Uterus (tissue), 4 donors: ENCODE data around the gene CDKN1C. TPM values are rescaled to one million over a fixed set of nuclear protein-coding genes. Genes with fewer than 3 reads are reported as not detected.
"Not testable (repeated sequence)": the region's sequence is repeated elsewhere in the genome, so short reads cannot be mapped to it uniquely, and the experiment has no call there.

ENCODE experiments used
- DNase-seq, 2 donors: peaks; one replicate each; pipeline ENCODE4 v3.0.0-alpha.2; 2019 to 2020
- H3K27ac ChIP-seq, 2 donors: fragments of 200-600 bp; sonication (generic); 1 replicate in 1 of 2; 2 replicates in 1 of 2; pipeline ENCODE4 v1.5.1; 2016 to 2018
- H3K27me3 ChIP-seq, 2 donors: fragments of 200-600 bp; sonication (generic); one replicate each; pipeline ENCODE4 v1.5.1; 2018 to 2019; ENCODE audit warnings: control low read depth in 1 of 2
- H3K36me3 ChIP-seq, 2 donors: fragments of 200-600 bp; sonication (generic); one replicate each; pipeline ENCODE4 v1.5.1; 2019; ENCODE audit warnings: control low read depth in 1 of 2
- H3K4me1 ChIP-seq, 2 donors: fragments of 200-600 bp; sonication (generic); one replicate each; pipeline ENCODE4 v1.5.1; 2018 to 2019; ENCODE audit warnings: control low read depth in 1 of 2
- H3K4me3 ChIP-seq, 2 donors: fragments of 200-600 bp; sonication (generic); 1 replicate in 1 of 2; 2 replicates in 1 of 2; pipeline ENCODE4 v1.5.1; 2018 to 2019; ENCODE audit warnings: mild to moderate bottlenecking in 1 of 2
- H3K9me3 ChIP-seq, 2 donors: fragments of 200-600 bp; sonication (generic); one replicate each; pipeline ENCODE4 v1.5.1; 2019; ENCODE audit warnings: control low read depth in 1 of 2
- POLR2A ChIP-seq, 2 donors: fragments of 450-650 bp; IDR thresholded peaks; one replicate each; pipeline ENCODE4 v1.6.1; 2016; ENCODE audit warnings: antibody characterized with exemption in 2 of 2, mild to moderate bottlenecking in 1 of 2, moderate library complexity in 1 of 2
- intact Hi-C: fragments of 100-400 bp; cut with DNase I; formaldehyde crosslinking; loops from one replicate; pipeline ENCODE4 v1.15.1; 2023; ENCODE audit warnings: low total_unique reads
- total RNA-seq, 4 donors: library from RNA; depleted of rRNA in 3 of 4; stranded (reverse); fragments of >200 nt in 3 of 4; gene quantifications; one replicate each; pipeline versions ENCODE4 v1.1.0 to v1.2.4, GENCODE V29; 2014 to 2023
- TF ChIP-seq, protein P1 (sequence below), 4 experiments: fragments of 200-600 bp in 2 of 4; fragments of 450-650 bp in 2 of 4; sonication (generic) in 2 of 4; IDR thresholded peaks; one replicate each; pipeline ENCODE4 v1.5.1; 2016 to 2019; ENCODE audit warnings: antibody characterized with exemption in 4 of 4, mild to moderate bottlenecking in 2 of 4, moderate library complexity in 1 of 4
- donor health status: DM: yes; HTN: yes; CAD: no.

The CDKN1C gene
- total RNA-seq, 4 donors from 2014 or later: 42.0 to 213 (median 71.7) TPM

DNA sequence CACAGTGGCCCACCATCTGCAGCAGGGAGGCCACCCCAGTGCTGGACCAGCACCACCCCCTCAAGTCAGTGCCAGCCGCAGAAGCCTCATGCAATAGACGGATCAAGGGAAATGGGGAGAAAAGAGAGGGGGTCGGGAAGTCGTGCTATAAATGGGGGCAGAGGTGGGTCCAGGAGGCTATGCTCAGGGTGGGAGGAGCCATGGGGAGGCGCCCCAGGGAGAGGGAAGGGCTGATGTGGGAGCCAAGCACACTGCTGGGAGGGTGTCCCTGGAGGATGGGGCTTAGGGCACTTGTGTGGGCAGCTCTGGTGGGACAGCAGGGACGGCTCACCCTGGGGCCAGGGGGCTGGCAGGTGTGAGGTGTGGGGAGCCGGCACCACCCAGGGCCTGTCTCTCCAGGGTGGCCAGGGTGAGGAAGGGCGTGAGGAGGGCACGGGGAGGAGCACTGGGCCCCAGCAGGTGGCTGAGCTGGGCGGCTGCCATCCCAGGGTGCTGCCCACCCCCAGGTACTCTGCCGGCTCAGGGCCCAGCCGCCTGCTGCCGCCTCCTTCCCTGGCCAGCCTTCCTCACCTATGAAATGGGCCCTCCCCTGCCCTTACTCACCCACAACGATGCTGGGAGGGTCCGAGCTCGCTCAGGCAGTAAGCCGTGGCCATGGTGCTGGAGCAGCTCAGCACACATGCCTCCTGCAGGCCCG lies 25.7 kb upstream of the CDKN1C start:
- Histone ChIP-seq H3K36me3 (no peaks in the 10 kb centered on the region), H3K27ac (no peak overlapping the region), H3K9me3 (no peaks in the 10 kb centered on the region), H3K4me3 (no peak overlapping the region), H3K27me3 (no peaks in the 10 kb centered on the region), H3K4me1 (peaks cover 0 to 10% of the 10 kb centered on the region in 2 donors)
- DNase-seq: no peak
- intact Hi-C loops: no loop called here
- no peak for TF ChIP-seq POLR2A (IDR thresholded peaks at IDR 0.05)
- TF ChIP-seq, protein P1, sequence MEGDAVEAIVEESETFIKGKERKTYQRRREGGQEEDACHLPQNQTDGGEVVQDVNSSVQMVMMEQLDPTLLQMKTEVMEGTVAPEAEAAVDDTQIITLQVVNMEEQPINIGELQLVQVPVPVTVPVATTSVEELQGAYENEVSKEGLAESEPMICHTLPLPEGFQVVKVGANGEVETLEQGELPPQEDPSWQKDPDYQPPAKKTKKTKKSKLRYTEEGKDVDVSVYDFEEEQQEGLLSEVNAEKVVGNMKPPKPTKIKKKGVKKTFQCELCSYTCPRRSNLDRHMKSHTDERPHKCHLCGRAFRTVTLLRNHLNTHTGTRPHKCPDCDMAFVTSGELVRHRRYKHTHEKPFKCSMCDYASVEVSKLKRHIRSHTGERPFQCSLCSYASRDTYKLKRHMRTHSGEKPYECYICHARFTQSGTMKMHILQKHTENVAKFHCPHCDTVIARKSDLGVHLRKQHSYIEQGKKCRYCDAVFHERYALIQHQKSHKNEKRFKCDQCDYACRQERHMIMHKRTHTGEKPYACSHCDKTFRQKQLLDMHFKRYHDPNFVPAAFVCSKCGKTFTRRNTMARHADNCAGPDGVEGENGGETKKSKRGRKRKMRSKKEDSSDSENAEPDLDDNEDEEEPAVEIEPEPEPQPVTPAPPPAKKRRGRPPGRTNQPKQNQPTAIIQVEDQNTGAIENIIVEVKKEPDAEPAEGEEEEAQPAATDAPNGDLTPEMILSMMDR (IDR thresholded peaks at IDR 0.05): no peak

DNA sequence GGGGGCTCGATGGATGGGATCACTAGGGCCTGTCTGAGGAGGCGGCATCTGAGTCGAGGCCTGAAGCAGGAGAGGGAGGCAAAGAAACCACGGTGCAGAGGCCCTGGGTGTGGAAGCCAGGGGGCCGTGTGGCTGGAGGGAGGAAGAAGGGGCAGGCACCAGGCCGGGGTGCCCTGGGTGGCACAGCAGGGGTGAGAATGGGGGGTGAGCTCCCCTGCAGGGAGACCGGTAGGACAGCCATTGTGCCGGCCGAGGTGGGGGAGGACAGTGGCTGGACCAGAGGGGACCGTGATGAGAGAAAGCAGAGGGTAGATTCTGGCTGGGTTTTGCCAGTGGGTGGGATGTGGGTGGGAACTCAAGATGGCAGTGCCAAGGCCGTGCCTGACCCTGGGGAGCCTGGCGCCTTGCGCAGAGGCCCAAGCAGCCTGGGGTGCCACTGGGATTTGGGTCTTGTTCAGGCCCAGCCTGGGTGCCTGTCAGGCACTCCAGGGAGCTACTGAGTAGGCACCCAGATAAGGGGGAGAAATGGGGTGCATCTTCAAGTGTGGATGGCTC lies 24.9 kb upstream of the CDKN1C start:
- intact Hi-C loops: no loop called here
- peaks cover 0 to 10% of the 10 kb centered on the region in 2 donors for H3K4me1 ChIP-seq
- H3K9me3 ChIP-seq: no peaks in the 10 kb centered on the region
- H3K4me3 ChIP-seq: no peak overlapping the region
- H3K36me3 ChIP-seq: no peaks in the 10 kb centered on the region
- no peak overlapping the region for H3K27ac ChIP-seq
- H3K27me3 ChIP-seq: no peaks in the 10 kb centered on the region
- no peak for TF ChIP-seq POLR2A (IDR thresholded peaks at IDR 0.05)
- TF ChIP-seq, protein P1 (IDR thresholded peaks at IDR 0.05): no peak
- DNase-seq: no peak

DNA sequence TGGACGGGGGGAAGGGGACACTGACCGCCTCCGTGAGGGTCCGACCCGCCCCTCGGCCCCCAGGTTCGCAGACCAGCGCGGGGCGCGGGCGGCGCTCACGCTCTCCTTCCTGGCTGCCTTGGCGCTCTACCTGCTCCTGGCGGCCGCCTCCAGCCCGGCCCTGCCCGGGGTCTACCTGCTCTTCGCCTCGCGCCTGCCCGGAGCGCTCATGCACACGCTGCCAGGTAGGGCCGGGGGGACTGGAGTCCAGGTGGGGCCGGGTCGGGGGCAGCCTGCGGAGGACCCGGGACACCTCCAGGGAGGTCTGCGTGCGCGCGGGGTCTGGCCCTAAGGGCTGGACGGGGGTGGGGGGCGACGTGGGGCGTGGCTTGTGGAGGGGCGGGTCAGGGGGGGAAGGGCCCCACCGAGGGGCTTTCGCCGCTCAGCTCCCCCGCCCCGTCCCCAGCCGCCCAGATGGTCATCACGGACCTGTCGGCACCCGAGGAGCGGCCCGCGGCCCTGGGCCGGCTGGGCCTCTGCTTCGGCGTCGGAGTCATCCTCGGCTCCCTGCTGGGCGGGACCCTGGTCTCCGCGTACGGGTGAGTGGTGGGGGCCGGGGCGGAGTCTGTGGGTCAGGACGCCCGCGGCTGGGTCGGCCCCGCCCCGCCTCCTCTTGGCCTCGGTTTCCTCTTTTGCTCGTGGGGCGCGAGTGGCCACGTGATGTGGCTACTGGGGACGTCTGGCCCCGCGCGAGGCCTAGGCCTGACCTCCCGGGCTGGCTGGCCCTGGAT lies 23.7 kb upstream of the CDKN1C start:
- intact Hi-C loops: no loop called here
- no peak for DNase-seq

DNA sequence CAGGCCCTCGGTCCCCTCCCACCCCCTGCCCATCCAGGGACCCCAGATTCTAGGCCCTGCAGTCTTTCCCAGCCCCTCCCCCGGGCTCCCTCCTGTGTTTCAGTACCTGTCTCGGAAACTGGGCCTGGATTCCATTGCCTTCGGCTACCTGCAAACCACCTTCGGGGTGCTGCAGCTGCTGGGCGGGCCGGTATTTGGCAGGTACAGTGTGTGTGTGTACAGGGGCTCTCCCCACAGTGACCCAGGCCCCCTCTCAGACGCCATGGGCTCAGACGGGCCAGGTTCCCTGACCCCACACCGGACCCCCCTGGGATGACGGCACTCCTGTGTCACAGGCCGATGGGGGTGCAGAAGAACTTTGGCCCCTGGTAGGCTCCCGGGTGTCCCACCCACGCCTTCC lies 22.6 kb upstream of the CDKN1C start:
- TF ChIP-seq, protein P1 (IDR thresholded peaks at IDR 0.05): no peak
- TF ChIP-seq POLR2A (IDR thresholded peaks at IDR 0.05): no peak
- no peak for DNase-seq
- intact Hi-C loops: no loop called here
- no peak overlapping the region for H3K27ac ChIP-seq
- H3K4me1 ChIP-seq: peaks cover 0 to 10% of the 10 kb centered on the region in 2 donors
- no peaks in the 10 kb centered on the region for H3K27me3 ChIP-seq
- no peak overlapping the region for H3K4me3 ChIP-seq
- no peaks in the 10 kb centered on the region for H3K9me3 ChIP-seq
- H3K36me3 ChIP-seq: no peaks in the 10 kb centered on the region

More for the DNA sequence above, 23.7 kb upstream of the CDKN1C start:
- Histone ChIP-seq H3K4me1 (peaks cover 0 to 10% of the 10 kb centered on the region in 2 donors), H3K4me3 (peak overlapping the region in 1 of 2 donors; percentile 4), H3K36me3 (no peaks in the 10 kb centered on the region), H3K27ac (no peak overlapping the region), H3K27me3 (no peaks in the 10 kb centered on the region), H3K9me3 (no peaks in the 10 kb centered on the region)
- TF ChIP-seq POLR2A (IDR thresholded peaks at IDR 0.05): no peak
- TF ChIP-seq, protein P1 (IDR thresholded peaks at IDR 0.05): no peak

- H3K4me3 ChIP-seq, intact Hi-C loops: not testable (repeated sequence)
- peaks cover 0 to 10% of the 10 kb centered on the region in 2 donors for H3K4me1 ChIP-seq
Observed at GRCh38 chr11:2905299-2905698, 19.7 kb upstream of the CDKN1C start.

More at GRCh38 chr11:2905299-2905698, 19.7 kb upstream of the CDKN1C start:
- H3K9me3 ChIP-seq, DNase-seq, H3K27me3 ChIP-seq, H3K36me3 ChIP-seq, H3K27ac ChIP-seq: not testable (repeated sequence)
